Liver (tissue), 2 donors: ENCODE measurements around the gene POLD2.

Experiments
- CTCF ChIP-seq: fragments of 150-350 bp; IDR thresholded peaks from 2 replicates; pipeline ENCODE4 v1.5.1; 2017; ENCODE audit warnings: improper control_type of control experiment, low read depth, low read length; ENCODE audit not compliant: missing input control
- REST ChIP-seq: IDR thresholded peaks from 2 replicates; pipeline ENCODE4 v1.6.1; 2016; ENCODE audit warnings: antibody characterized with exemption, mild to moderate bottlenecking
- donor health status: healthy.

DNA sequence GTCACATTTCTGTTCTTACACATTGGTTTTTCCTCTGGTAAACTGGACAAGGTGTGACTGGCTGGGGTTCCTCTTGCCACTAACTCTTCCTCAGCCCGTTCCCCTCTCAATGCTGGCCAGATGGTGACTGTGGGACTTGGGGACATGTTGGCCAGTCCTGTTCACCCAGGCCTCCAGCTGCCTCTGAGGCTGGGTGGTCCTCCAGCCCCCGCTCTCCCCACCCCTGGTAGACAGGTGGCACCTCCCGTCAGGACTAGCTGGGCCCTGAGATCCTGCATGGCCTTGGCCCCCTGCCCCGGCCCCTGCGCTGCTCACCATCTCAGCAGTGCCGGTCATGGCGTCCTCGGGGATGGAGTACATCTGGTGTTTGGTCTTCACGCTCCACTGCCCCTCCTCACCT lies 28.6 kb upstream of the POLD2 start:
- TF ChIP-seq REST (no peak), CTCF (no peak)
